ENCODE measurements around the gene PPP1R12A.
"Not testable (repeated sequence)": the region's sequence is repeated elsewhere in the genome, so short reads cannot be mapped to it uniquely, and the experiment has no call there.

Gene PPP1R12A

GRCh38 chr12:79945433-79945832 lies 10.5 kb upstream of the PPP1R12A start:
- Mint-ChIP-seq H3K27me3 (no peaks in the 10 kb centered on the region), H3K27ac (no peak overlapping the region), H3K9me3 (no peaks in the 10 kb centered on the region), H3K4me1 (no peaks in the 10 kb centered on the region), H3K4me3 (no peak overlapping the region)
- DNase-seq (no peak), ATAC-seq (no peak)

DNA sequence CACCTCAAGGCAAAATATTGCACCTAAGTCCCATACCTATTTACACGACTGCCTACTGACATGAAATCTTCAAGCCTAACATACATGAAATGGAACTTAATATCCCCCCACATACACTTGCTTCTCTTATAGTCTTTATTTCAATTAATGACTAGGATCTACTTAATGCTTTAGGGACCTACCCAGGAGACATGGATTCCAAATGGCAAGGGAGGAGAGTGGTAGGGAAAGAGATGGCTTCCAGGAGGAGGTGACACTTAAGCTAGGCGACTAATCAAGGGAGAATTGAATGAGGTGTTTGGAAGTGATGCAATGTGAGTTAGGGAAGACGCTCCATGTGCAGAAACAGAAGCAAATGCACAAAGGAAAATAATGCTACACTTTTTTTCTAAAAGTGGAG lies 9.7 kb upstream of the PPP1R12A start:
- Mint-ChIP-seq H3K4me3 (no peak overlapping the region), H3K27ac (no peak overlapping the region), H3K27me3 (no peaks in the 10 kb centered on the region), H3K9me3 (no peaks in the 10 kb centered on the region), H3K4me1 (no peaks in the 10 kb centered on the region)
- DNase-seq = no peak
- no peak for ATAC-seq

DNA sequence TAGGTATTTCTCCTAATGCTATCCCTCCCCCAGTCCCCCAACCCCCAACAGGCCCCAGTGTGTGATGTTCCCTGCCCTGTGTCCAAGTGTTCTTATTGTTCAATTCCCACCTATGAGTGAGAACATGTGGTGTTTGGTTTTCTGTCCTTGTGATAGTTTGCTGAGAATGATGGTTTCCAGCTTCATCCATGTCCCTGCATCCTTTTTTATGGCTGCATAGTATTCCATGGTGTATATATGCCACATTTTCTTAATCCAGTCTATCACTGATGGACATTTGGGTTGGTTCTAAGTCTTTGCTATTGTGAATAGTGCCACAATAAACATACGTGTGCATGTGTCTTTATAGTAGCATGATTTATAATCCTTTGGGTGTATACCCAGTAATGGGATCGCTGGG lies 7.9 kb upstream of the PPP1R12A start:
- H3K27me3 Mint-ChIP-seq, H3K27ac Mint-ChIP-seq, ATAC-seq, DNase-seq, H3K4me3 Mint-ChIP-seq, H3K4me1 Mint-ChIP-seq, H3K9me3 Mint-ChIP-seq: not testable (repeated sequence)

DNA sequence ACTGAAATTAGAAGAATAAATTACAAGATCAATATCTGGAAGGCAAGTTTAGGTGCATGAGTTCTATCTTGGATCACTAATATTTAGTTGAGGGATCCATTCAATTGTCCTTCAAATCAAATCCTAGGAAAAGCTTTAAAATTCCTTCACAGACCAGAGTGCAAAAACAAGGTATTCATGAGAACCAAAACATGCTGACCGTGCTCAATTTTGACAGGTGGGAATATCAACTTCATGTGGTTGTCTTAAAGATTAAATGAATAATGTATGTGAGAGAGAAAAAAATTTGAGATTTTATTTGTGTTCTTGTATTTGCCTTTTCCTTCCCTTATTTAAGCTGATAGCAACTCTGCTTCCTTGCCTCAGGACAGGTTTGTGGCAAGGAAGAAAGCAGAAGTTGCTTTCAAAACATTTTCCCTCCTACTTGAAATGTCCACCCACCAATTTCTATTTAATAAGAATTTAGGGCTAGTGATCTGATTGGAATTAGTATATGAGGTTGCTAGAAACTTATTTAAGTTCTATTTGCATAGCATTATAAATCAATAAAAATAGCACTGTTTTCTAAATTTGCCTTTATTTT lies 4.9 kb upstream of the PPP1R12A start:
- DNase-seq = no peak
- no peaks in the 10 kb centered on the region for H3K27me3 Mint-ChIP-seq
- peaks cover 15% of the 10 kb centered on the region for H3K4me1 Mint-ChIP-seq
- no peak overlapping the region for H3K27ac Mint-ChIP-seq
- H3K9me3 Mint-ChIP-seq = no peaks in the 10 kb centered on the region
- no peak for ATAC-seq
- H3K4me3 Mint-ChIP-seq = no peak overlapping the region

- peaks cover 15% of the 10 kb centered on the region for H3K4me1 Mint-ChIP-seq
Measured at GRCh38 chr12:79938843-79939242, 3.9 kb upstream of the PPP1R12A start.

GRCh38 chr12:79936670-79937069 lies 1.8 kb upstream of the PPP1R12A start:
- no peak for ATAC-seq
- Mint-ChIP-seq H3K9me3 (no peaks in the 10 kb centered on the region), H3K4me1 (peaks cover 28% of the 10 kb centered on the region), H3K27me3 (no peaks in the 10 kb centered on the region), H3K27ac (no peak overlapping the region), H3K4me3 (no peak overlapping the region)
- no peak for DNase-seq

More at GRCh38 chr12:79938843-79939242, 3.9 kb upstream of the PPP1R12A start:
- no peaks in the 10 kb centered on the region for H3K9me3 Mint-ChIP-seq
- no peaks in the 10 kb centered on the region for H3K27me3 Mint-ChIP-seq
- ATAC-seq (no peak), DNase-seq (no peak)
- no peak overlapping the region for H3K4me3 Mint-ChIP-seq
- H3K27ac Mint-ChIP-seq = no peak overlapping the region

DNA sequence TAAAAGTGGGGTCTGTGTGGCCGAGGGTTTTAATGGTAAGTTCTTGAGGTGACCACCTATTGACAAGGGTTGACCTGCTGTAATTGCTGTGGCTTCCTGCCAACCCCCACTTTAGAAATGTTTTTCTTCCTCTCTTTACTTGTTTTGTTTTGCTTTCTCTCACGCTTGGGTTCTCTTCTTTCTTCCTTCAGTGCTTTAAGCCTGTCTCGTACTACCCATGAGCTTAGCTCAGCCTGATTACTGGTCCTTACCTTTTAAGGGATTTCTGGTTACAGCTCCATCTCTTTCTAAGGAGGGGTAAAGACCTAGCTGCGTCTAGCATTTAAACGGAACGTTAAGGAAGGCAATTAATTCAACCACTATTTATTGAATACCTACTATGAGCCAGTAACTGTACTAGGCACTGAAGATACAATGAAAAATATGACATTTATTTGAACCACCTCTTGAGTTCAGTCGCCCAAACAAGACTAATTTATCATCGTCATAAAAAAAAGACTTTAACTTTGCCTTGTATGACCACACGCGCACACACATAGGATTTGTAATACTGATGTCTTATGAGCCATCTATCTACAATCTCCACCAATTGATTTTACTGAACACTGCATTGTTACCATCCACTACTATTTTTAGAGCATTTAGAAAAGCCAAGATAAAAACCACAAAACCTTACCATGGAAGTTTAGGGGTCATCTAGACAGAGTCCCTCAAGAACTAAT lies 888 bp upstream of the PPP1R12A start:
- H3K4me1 Mint-ChIP-seq = peaks cover 34% of the 10 kb centered on the region
- no peaks in the 10 kb centered on the region for H3K9me3 Mint-ChIP-seq
- H3K27me3 Mint-ChIP-seq = no peaks in the 10 kb centered on the region
- DNase-seq = no peak
- H3K27ac Mint-ChIP-seq = peak overlapping the region; percentile 99 to 100
- H3K4me3 Mint-ChIP-seq = peak overlapping the region; percentile 87 to 91
- peak; percentile 8 for ATAC-seq

GRCh38 chr12:79934281-79935020 lies 446 bp downstream of the PPP1R12A start:
- Mint-ChIP-seq H3K27me3 (no peaks in the 10 kb centered on the region), H3K4me1 (peaks cover 44% of the 10 kb centered on the region), H3K4me3 (peak overlapping the region; percentile 87 to 91), H3K9me3 (no peaks in the 10 kb centered on the region), H3K27ac (peak overlapping the region; percentile 99 to 100)
- peak; percentile 55 for ATAC-seq
- peak in 1 of 2 donors; percentile 62 for DNase-seq

- Mint-ChIP-seq H3K4me1 (peaks cover 50% of the 10 kb centered on the region), H3K27ac (peak overlapping the region; percentile 99 to 100), H3K27me3 (no peaks in the 10 kb centered on the region), H3K4me3 (peak overlapping the region; percentile 87 to 91), H3K9me3 (no peaks in the 10 kb centered on the region)
- ATAC-seq = peak; percentile 22
- DNase-seq = peak in 1 of 2 donors; percentile 13
Measured at GRCh38 chr12:79933532-79934264, 1.2 kb downstream of the PPP1R12A start.

DNA sequence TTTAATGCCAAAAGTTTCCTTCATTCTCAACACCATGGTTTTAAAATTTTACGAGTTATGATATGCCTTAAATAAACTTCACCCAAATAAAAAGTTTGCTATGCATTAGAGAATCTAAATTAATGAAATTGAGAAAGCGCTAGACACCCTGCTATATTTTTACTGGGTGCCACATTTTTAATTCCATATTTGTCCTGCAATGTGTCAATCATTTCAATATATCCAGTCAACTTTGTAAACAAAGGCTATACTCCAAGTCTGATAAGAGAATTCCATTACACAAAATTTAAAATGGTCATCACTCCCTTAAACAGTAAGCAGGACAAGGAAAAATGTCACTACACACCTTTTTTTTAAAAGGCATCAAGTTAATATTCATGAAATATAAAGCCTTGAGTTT lies 1.9 kb downstream of the PPP1R12A start:
- peaks cover 57% of the 10 kb centered on the region for H3K4me1 Mint-ChIP-seq
- no peaks in the 10 kb centered on the region for H3K9me3 Mint-ChIP-seq
- H3K27ac Mint-ChIP-seq = no peak overlapping the region
- no peaks in the 10 kb centered on the region for H3K27me3 Mint-ChIP-seq
- DNase-seq (no peak), ATAC-seq (no peak)
- peak overlapping the region; percentile 87 to 91 for H3K4me3 Mint-ChIP-seq

DNA sequence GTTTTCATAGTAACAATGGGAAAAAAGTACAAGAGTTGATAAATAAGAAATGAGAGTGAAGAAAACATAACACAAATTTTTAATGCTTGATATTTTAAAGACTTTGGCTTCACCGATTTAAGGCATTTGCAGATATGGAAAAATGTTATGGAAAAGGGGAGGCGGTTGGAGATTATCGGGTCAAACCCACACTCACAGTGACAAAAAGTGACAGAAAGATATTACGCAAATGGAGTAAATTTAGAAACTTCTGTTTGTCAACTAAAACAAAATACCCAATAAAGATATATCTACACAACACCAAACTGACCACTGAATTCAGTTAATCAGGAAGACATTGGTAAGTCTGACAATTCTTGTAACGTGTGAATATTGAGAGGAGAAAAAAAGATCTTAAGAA lies 2.5 kb downstream of the PPP1R12A start:
- no peak overlapping the region for H3K27ac Mint-ChIP-seq
- no peaks in the 10 kb centered on the region for H3K9me3 Mint-ChIP-seq
- ATAC-seq = no peak
- no peak for DNase-seq
- peak overlapping the region; percentile 87 to 91 for H3K4me3 Mint-ChIP-seq
- peaks cover 63% of the 10 kb centered on the region for H3K4me1 Mint-ChIP-seq
- no peaks in the 10 kb centered on the region for H3K27me3 Mint-ChIP-seq

DNA sequence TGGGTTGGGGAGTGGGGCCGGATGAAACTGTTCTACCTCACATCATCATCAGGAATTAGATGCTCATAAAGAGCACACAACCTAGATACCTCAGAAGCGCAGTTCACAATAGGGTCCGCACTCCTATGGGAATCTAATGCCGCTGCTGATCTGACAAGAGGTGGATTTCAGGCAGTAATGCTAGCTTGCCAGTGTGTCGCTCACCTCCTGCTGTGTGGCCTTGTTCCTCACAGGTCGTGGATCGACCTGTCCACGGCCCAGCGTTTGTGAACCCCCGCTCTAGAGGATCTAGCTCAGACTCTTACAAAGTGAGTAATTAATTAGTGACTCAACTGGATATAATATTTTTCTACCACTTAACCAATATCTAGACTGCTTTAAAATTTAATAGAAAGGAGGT lies 5.8 kb downstream of the PPP1R12A start:
- H3K4me3 Mint-ChIP-seq = no peak overlapping the region
- H3K27ac Mint-ChIP-seq = peak overlapping the region in 1 of 2 donors; percentile 55
- DNase-seq = no peak
- peaks cover 62% of the 10 kb centered on the region for H3K4me1 Mint-ChIP-seq
- H3K9me3 Mint-ChIP-seq = no peaks in the 10 kb centered on the region
- no peak for ATAC-seq
- H3K27me3 Mint-ChIP-seq = no peaks in the 10 kb centered on the region

DNA sequence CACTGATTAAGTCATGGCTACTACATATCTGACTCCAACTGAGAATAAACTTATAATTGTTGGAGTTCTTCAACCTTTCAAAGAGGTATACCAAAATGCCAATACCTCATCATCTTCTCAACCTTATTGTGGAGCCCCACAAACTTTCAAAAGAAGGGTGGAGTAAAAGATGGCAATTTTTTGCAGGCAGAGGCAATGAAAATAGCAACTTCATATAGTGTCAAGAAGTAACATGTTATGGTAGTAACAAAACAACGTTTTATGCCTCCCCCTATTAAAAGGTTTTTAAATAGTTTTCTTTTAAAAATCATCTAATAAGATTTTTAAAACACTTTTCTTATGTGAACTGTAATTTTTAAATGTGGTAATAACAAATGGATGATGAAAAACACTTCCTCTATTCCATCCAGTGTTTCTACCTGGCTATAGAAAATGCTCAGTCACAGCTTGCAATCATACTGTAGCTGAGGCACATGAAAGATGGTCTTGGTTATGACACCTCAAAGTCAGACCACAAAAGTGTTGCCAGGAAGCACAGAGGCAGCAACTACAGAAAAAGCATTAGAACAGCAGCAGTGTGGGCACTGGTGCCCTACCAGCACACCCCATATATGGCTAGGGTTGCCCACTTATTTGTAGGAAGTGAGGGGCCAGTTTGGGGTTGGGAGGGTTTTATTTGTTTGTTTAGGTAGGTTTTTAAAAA lies 7.0 kb downstream of the PPP1R12A start:
- peaks cover 59% of the 10 kb centered on the region for H3K4me1 Mint-ChIP-seq
- H3K4me3 Mint-ChIP-seq = peak overlapping the region; percentile 7 to 30

GRCh38 chr12:79926951-79927350 lies 7.9 kb downstream of the PPP1R12A start:
- no peaks in the 10 kb centered on the region for H3K27me3 Mint-ChIP-seq
- ATAC-seq (no peak), DNase-seq (no peak)
- no peak overlapping the region for H3K4me3 Mint-ChIP-seq
- no peaks in the 10 kb centered on the region for H3K9me3 Mint-ChIP-seq
- H3K27ac Mint-ChIP-seq = no peak overlapping the region
- peaks cover 57% of the 10 kb centered on the region for H3K4me1 Mint-ChIP-seq

More for the DNA sequence above, 7.0 kb downstream of the PPP1R12A start:
- Mint-ChIP-seq H3K27ac (no peak overlapping the region), H3K9me3 (no peaks in the 10 kb centered on the region), H3K27me3 (no peaks in the 10 kb centered on the region)
- DNase-seq (peak; percentile 34 to 54), ATAC-seq (peak; percentile 100)

GRCh38 chr12:79925492-79925891 lies 9.4 kb downstream of the PPP1R12A start:
- Mint-ChIP-seq H3K9me3 (no peaks in the 10 kb centered on the region), H3K27ac (no peak overlapping the region), H3K27me3 (no peaks in the 10 kb centered on the region), H3K4me3 (no peak overlapping the region), H3K4me1 (peaks cover 59% of the 10 kb centered on the region)
- ATAC-seq (no peak), DNase-seq (no peak)
